HK-2 (cell line): ENCODE data around the gene CNTN4.

Source experiments
- DNase-seq: peaks from one replicate; pipeline ENCODE4 v3.0.0-alpha.2; 2018; ENCODE audit not compliant: unreplicated experiment

CNTN4 gene

GRCh38 chr3:2684046-2684445 lies 585.4 kb downstream of the CNTN4 start:
- DNase-seq = no peak

- no peak for DNase-seq
Measured at GRCh38 chr3:2686816-2687502, 588.3 kb downstream of the CNTN4 start.

- no peak for DNase-seq
Measured at GRCh38 chr3:2697589-2697988, 598.9 kb downstream of the CNTN4 start.

GRCh38 chr3:2701471-2701870 lies 602.8 kb downstream of the CNTN4 start:
- no peak for DNase-seq

- DNase-seq = no peak
Measured at GRCh38 chr3:2706144-2706835, 607.6 kb downstream of the CNTN4 start.

- no peak for DNase-seq
Measured at GRCh38 chr3:2706836-2707210, 608.2 kb downstream of the CNTN4 start.

GRCh38 chr3:2711081-2711480 lies 612.4 kb downstream of the CNTN4 start:
- DNase-seq = no peak

GRCh38 chr3:2713923-2714322 lies 615.3 kb downstream of the CNTN4 start:
- DNase-seq = no peak

- no peak for DNase-seq
Measured at GRCh38 chr3:2714834-2715233, 616.2 kb downstream of the CNTN4 start.

- no peak for DNase-seq
Measured at GRCh38 chr3:2727101-2727500, 628.4 kb downstream of the CNTN4 start.

GRCh38 chr3:2727610-2728318 lies 629.1 kb downstream of the CNTN4 start:
- no peak for DNase-seq

GRCh38 chr3:2731843-2732242 lies 633.2 kb downstream of the CNTN4 start:
- DNase-seq = no peak

GRCh38 chr3:2735392-2735894 lies 636.8 kb downstream of the CNTN4 start:
- no peak for DNase-seq

GRCh38 chr3:2741516-2741915 lies 642.9 kb downstream of the CNTN4 start:
- DNase-seq = no peak

- no peak for DNase-seq
Measured at GRCh38 chr3:2765002-2765579, 666.4 kb downstream of the CNTN4 start.

GRCh38 chr3:2770451-2770850 lies 671.8 kb downstream of the CNTN4 start:
- no peak for DNase-seq

- no peak for DNase-seq
Measured at GRCh38 chr3:2771193-2771592, 672.5 kb downstream of the CNTN4 start.

- DNase-seq = no peak
Measured at GRCh38 chr3:2771741-2772140, 673.1 kb downstream of the CNTN4 start.

- DNase-seq = no peak
Measured at GRCh38 chr3:2772803-2773202, 674.1 kb downstream of the CNTN4 start.

- DNase-seq = no peak
Measured at GRCh38 chr3:2774481-2775249, 676.0 kb downstream of the CNTN4 start.

GRCh38 chr3:2783261-2783660 lies 684.6 kb downstream of the CNTN4 start:
- DNase-seq = no peak

GRCh38 chr3:2784627-2785026 lies 686.0 kb downstream of the CNTN4 start:
- DNase-seq = no peak
